ENCODE measurements around the gene PELO. TPM values are rescaled to one million over a fixed set of nuclear protein-coding genes. Genes with fewer than 3 reads are reported as not detected.

The PELO gene
- total and polyA plus RNA-seq, 9 of the 15 experiments (the other 6 are each of a cell fraction or from before 2014, with no cell fraction given): 5.8 to 14.6 (median 9.6) TPM

DNA sequence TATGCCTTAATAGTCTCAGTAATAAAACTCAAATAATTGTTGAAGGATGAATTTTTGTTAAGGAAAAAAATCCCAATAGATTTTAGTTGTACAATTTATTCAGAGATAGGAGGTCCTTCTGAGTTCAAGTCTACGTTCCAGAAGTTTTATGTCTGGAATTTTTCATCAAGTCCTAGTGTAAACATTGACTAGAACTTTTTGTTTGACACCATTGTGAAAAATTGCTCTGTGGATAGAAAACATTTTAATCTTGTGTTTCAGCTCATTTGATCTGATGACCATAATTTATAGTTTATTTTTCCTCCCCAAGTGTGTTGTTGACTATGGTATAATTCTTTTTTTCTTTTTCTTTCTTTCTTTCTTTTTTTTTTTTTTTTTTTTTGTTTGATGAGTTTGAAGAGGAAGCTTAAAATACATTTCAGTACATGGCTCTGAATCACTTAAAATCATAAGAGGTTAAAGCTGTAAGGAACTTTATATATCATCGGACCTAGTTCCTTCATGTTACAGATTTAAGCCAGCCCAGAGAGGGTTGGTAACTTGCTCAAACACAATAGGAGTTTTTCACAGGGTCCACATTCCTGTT lies 20.7 kb downstream of the PELO start:
- FAIRE-seq (no peak), ATAC-seq (no peak), DNase-seq (ENCODE audit: extremely low read depth in 1 of 4, low spot score in 3 of 4) (no peak)
- H3K27ac ChIP-seq (ENCODE audit: extremely low read depth, low read depth, low read length): no peak overlapping the region
- CTCF ChIA-PET (ENCODE audit: low intra/inter-chr PET ratio): no interaction called here
- H2AFZ ChIP-seq (ENCODE audit: low read depth, low read length): no peak overlapping the region
- TF ChIP-seq ZNF212 (CRISPR knock-in tag; IDR thresholded peaks at IDR 0.05) (no peak), BMI1 (IDR thresholded peaks at IDR 0.05; ENCODE audit: low read length) (no peak), NEUROD1 (IDR thresholded peaks at IDR 0.05; ENCODE audit: borderline replicate concordance, low read depth, low read length, partially characterized antibody) (no peak), BRD9 (IDR thresholded peaks at IDR 0.05; ENCODE audit: low read depth, partially characterized antibody) (no peak), ZNF408 (CRISPR knock-in tag; IDR thresholded peaks at IDR 0.05; ENCODE audit: low read depth) (no peak), POU5F1 (IDR thresholded peaks at IDR 0.05; ENCODE audit: borderline replicate concordance, low read depth, low read length, partially characterized antibody) (no peak)
- TF ChIP-seq, protein P1, sequence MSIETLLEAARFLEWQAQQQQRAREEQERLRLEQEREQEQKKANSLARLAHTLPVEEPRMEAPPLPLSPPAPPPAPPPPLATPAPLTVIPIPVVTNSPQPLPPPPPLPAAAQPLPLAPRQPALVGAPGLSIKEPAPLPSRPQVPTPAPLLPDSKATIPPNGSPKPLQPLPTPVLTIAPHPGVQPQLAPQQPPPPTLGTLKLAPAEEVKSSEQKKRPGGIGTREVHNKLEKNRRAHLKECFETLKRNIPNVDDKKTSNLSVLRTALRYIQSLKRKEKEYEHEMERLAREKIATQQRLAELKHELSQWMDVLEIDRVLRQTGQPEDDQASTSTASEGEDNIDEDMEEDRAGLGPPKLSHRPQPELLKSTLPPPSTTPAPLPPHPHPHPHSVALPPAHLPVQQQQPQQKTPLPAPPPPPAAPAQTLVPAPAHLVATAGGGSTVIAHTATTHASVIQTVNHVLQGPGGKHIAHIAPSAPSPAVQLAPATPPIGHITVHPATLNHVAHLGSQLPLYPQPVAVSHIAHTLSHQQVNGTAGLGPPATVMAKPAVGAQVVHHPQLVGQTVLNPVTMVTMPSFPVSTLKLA (conservative IDR thresholded peaks at IDR 0.05): no peak
- peaks cover 3% of the 10 kb centered on the region for H3K9me1 ChIP-seq (ENCODE audit: control insufficient read depth, insufficient read depth, low read length)
- peaks cover 20% of the 10 kb centered on the region for H3K79me2 ChIP-seq (ENCODE audit: control insufficient read depth, insufficient read depth, low read length)
- no peak overlapping the region for H3K4me3 ChIP-seq
- 30% methylated on average over 2 of the region's 2 CpGs for WGBS (ENCODE audit: insufficient coverage, low coverage, missing lambda C conversion rate)
- POLR2A ChIA-PET: interaction anchor here (0.7 to 1.5 kb wide), 2 partner anchors 9 kb away, joined by 4 to 7 read pairs; no protein-coding TSS in a partner anchor
- no peaks in the 10 kb centered on the region; a peak in 1 of 5 replicates for H3K4me1 ChIP-seq (replicated peaks in 1 of 2; ENCODE audit: control insufficient read depth in 2 of 2, insufficient read depth in 2 of 2, low read length in 2 of 2)
- in situ Hi-C loops (cut with MboI): no loop called here
- intact Hi-C loops (cut with micrococcal nuclease): loop anchor here (10.0 kb wide), 1 partner anchor 286 kb away; no protein-coding TSS in a partner anchor
- H3K36me3 ChIP-seq (ENCODE audit: control insufficient read depth, insufficient read depth, low read length): peaks cover 13% of the 10 kb centered on the region
- H3K9me3 ChIP-seq (replicated peaks; ENCODE audit: control insufficient read depth, insufficient read depth, low read depth, low read length): no peaks in the 10 kb centered on the region
- no peaks in the 10 kb centered on the region for H3K27me3 ChIP-seq (ENCODE audit: control insufficient read depth in 2 of 2, insufficient read depth in 2 of 2, low read length in 2 of 2)
- no TSS peak for BruUV-seq (replicated peaks)
- H4K20me1 ChIP-seq (replicated peaks; ENCODE audit: control insufficient read depth, insufficient read depth, low read length): no peaks in the 10 kb centered on the region; the same call in none of the 2 replicates
- no peak overlapping the region for H3K4me2 ChIP-seq (ENCODE audit: insufficient read depth, low read length)
- H3K9ac ChIP-seq (ENCODE audit: insufficient read depth in 1 of 2, low read depth in 2 of 2, low read length in 2 of 2): no peak overlapping the region
